AML-193 (cell line): ENCODE results near the gene C1QTNF2.

Source experiments
- DNase-seq, 2 experiments: peaks; one replicate each; lab custom pipeline; 2025; lab: John Stamatoyannopoulos, UW

Gene C1QTNF2

GRCh38 chr5:160298189-160298588 is 72.2 kb downstream of the C1QTNF2 start:
- DNase-seq: no peak

- no peak for DNase-seq
Observed at GRCh38 chr5:160297776-160298175, 72.7 kb downstream of the C1QTNF2 start.
